Measurements from ENCODE around the gene SH2D1B.

GRCh38 chr1:162353078-162353477 is 58.9 kb downstream of the SH2D1B start:
- TF ChIP-seq POLR2A (IDR thresholded peaks at IDR 0.05; ENCODE audit: low read depth, low read length) = no peak
- no peak for TF ChIP-seq POU2F2 (IDR thresholded peaks at IDR 0.05; ENCODE audit: low read depth, low read length)
- TF ChIP-seq TAF1 (IDR thresholded peaks at IDR 0.05; ENCODE audit: low read depth, low read length) = no peak
- no peak for TF ChIP-seq POLR2AphosphoS5 (IDR thresholded peaks at IDR 0.05; ENCODE audit: low read depth, low read length)
- no peak for TF ChIP-seq SPI1 (IDR thresholded peaks at IDR 0.05; ENCODE audit: low read depth, low read length)
- no peak for TF ChIP-seq PAX5 (IDR thresholded peaks at IDR 0.05; ENCODE audit: insufficient read depth, low read length, severe bottlenecking)

All from GM12891 (cell line).